ENCODE measurements around the gene GUCD1. TPM values are rescaled to one million over a fixed set of nuclear protein-coding genes. Genes with fewer than 3 reads are reported as not detected.

GUCD1 gene
- total and polyA plus RNA-seq, 2 of the 8 experiments (the other 6 are each of a cell fraction or from before 2014, with no cell fraction given), result 85.2 to 128 TPM

DNA sequence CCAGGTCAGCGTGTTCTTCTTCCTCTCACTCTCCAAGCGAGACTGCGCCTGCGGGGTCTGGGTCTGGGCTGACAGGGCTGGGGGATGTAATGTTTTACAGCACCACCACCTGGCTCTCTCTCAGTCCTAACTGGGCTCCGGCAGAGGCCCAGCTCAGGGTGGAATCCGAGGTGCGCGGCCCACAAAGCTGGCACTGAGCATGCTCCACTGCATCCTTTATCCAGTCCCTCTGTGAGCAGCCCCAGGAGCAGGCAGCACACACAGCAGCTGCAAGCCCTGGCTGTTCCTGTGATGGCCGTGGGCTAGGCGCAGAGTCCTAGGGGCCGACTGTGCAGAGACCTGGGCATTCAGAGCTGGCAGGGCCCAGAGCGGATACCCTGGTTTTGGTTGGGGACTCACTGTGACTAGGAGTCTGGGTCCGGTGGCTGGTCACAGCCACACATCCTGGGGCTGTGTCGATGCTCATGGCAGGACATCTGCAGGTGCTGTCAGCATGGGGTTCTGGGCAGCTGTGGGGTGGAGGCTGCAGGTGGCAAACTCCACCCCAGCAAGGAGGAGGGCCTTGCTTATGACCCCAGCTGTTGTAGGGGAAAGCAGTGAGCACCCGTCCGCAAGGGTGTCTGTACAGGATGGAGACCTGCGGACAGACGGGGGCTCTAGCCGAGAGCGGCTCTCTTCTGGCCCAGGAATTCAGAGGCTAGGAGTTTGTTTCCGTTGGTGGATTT lies 34.0 kb upstream of the GUCD1 start:
- no peak overlapping the region for H2AFZ ChIP-seq (ENCODE audit: low read length)
- peaks cover 0 to 5% (median under 1%) of the 10 kb centered on the region in 4 experiments; a peak in 3 of 8 replicates for H3K36me3 ChIP-seq (ENCODE audit: control insufficient read depth in 2 of 4, insufficient read depth in 4 of 4, low read length in 3 of 4)
- TF ChIP-seq ASH2L (IDR thresholded peaks at IDR 0.05; ENCODE audit: low read length) (no peak), POLR2AphosphoS5 (IDR thresholded peaks at IDR 0.05; ENCODE audit: low read depth, low read length) (no peak)
- H2AK5ac ChIP-seq (ENCODE audit: low read depth, low read length), result no peak overlapping the region
- H4K8ac ChIP-seq (ENCODE audit: extremely low read depth, insufficient read depth, low read length), result no peak overlapping the region
- no peaks in the 10 kb centered on the region; the same call in 1 of the 2 replicates for H3K79me1 ChIP-seq (ENCODE audit: low read depth, low read length)
- peaks cover 2% of the 10 kb centered on the region; the same call in 1 of the 2 replicates for H3K23me2 ChIP-seq (ENCODE audit: low read depth, low read length)
- no peak overlapping the region for H3K18ac ChIP-seq (ENCODE audit: extremely low read depth, low read length)
- no peak overlapping the region for H3K4ac ChIP-seq (replicated peaks; ENCODE audit: insufficient read length, low read depth, low read length)
- no peak overlapping the region for H3K56ac ChIP-seq (replicated peaks; ENCODE audit: insufficient read length, low read depth, low read length)
- FAIRE-seq (no peak), DNase-seq (ENCODE audit: low read depth in 1 of 2, low spot score in 2 of 2) (no peak)
- no peak overlapping the region for H3K27ac ChIP-seq (ENCODE audit: low read depth, low read length)
- ChIA-PET CTCF (ENCODE audit: partially characterized antibody) (interaction anchor here (1.4 kb wide), 1 partner anchor 11 kb away, joined by 4 read pairs; no protein-coding TSS in a partner anchor), POLR2A (ENCODE audit: partially characterized antibody) (interaction anchor here (1.0 to 1.6 kb wide), 3 partner anchors 9 to 12 kb away, joined by 4 to 8 read pairs (median 6); no protein-coding TSS in a partner anchor)
- H2BK15ac ChIP-seq (ENCODE audit: low read length), result no peak overlapping the region
- no peak overlapping the region for H2BK20ac ChIP-seq (ENCODE audit: low read length)
- no peaks in the 10 kb centered on the region for H3K27me3 ChIP-seq (replicated peaks in 1 of 4; ENCODE audit: control insufficient read depth in 3 of 4, extremely low read depth in 1 of 4, insufficient read depth in 3 of 4, low read length in 3 of 4)
- H3K4me1 ChIP-seq (replicated peaks in 1 of 4; ENCODE audit: control insufficient read depth in 3 of 4, insufficient read depth in 4 of 4, low read length in 3 of 4), result peaks cover 0 to 12% (median 6%) of the 10 kb centered on the region in 4 experiments; a peak in 6 of 7 replicates
- no peak overlapping the region for H2BK12ac ChIP-seq (ENCODE audit: low read depth, low read length)
- no peak overlapping the region for H3K4me2 ChIP-seq (ENCODE audit: insufficient read depth in 1 of 2, low read depth in 2 of 2, low read length in 2 of 2)
- H2BK5ac ChIP-seq (ENCODE audit: low read depth, low read length), result no peak overlapping the region
- peaks cover 0 to 2% of the 10 kb centered on the region in 2 experiments for H4K20me1 ChIP-seq (replicated peaks in 1 of 2; ENCODE audit: control insufficient read depth in 1 of 2, insufficient read depth in 2 of 2, low read length in 2 of 2)
- no peaks in the 10 kb centered on the region for H3K79me2 ChIP-seq (ENCODE audit: control insufficient read depth in 1 of 2, insufficient read depth in 2 of 2, low read length in 2 of 2)
- H4K5ac ChIP-seq (ENCODE audit: insufficient read length, low read depth, low read length), result no peak overlapping the region
- H3K9ac ChIP-seq (replicated peaks in 1 of 4; ENCODE audit: extremely low read depth in 1 of 4, low read depth in 3 of 4, low read length in 3 of 4), result no peak overlapping the region
- H4K91ac ChIP-seq (replicated peaks; ENCODE audit: insufficient read length, low read length), result no peak overlapping the region
- no peak overlapping the region for H2BK120ac ChIP-seq (replicated peaks; ENCODE audit: low read depth, low read length)
- no peaks in the 10 kb centered on the region for H3K9me3 ChIP-seq (ENCODE audit: insufficient read depth in 2 of 2, low read depth in 1 of 2, low read length in 1 of 2)
- H3K14ac ChIP-seq (ENCODE audit: insufficient read length), result no peak overlapping the region
- no peak overlapping the region for H3K23ac ChIP-seq (ENCODE audit: insufficient read length)
- 90% methylated on average over 21 of the region's 21 CpGs; no CpG with 5 or more reads in 1 of the 2 experiments for WGBS, 2 experiments (ENCODE audit: extremely low coverage in 1 of 2, insufficient coverage in 1 of 2, insufficient read length in 1 of 2, insufficient replicate concordance in 2 of 2, low coverage in 1 of 2, low lambda C conversion rate in 2 of 2, missing lambda C conversion rate in 1 of 2)
- H3K4me3 ChIP-seq (ENCODE audit: extremely low read depth in 1 of 4, insufficient read depth in 2 of 4, low read depth in 3 of 4, low read length in 4 of 4), result no peak overlapping the region
